Renal cortex interstitium (tissue), 11 donors: ENCODE measurements around the gene PODN. TPM values are rescaled to one million over a fixed set of nuclear protein-coding genes. Genes with fewer than 3 reads are reported as not detected.

Source experiments
- DNase-seq, 11 donors: peaks; one replicate each; pipeline ENCODE4 v3.0.0-alpha.2; 2013; ENCODE audit warnings: low read depth in 9 of 11, low spot score in 4 of 11; ENCODE audit errors: extremely low read depth in 1 of 11
- polyA plus RNA-seq, 3 donors: library from polyadenylated mRNA; unstranded; fragments of 120-200 nt; gene quantifications; one replicate each; pipeline ENCODE4 v1.2.1, GENCODE V29; 2013; ENCODE audit not compliant: insufficient read length in 3 of 3

PODN gene
- polyA plus RNA-seq, 3 donors: 1.1 to 2.6 (median 2.6) TPM

DNA sequence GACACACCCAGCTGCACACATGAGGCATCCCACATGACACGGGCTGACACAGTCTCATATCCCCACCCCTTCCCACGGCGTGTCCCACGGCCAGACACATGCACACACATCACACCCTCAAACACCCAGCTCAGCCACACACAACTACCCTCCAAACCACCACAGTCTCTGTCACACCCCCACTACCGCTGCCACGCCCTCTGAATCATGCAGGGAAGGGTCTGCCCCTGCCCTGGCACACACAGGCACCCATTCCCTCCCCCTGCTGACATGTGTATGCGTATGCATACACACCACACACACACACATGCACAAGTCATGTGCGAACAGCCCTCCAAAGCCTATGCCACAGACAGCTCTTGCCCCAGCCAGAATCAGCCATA lies 22.6 kb downstream of the PODN start:
- DNase-seq: no peak

DNA sequence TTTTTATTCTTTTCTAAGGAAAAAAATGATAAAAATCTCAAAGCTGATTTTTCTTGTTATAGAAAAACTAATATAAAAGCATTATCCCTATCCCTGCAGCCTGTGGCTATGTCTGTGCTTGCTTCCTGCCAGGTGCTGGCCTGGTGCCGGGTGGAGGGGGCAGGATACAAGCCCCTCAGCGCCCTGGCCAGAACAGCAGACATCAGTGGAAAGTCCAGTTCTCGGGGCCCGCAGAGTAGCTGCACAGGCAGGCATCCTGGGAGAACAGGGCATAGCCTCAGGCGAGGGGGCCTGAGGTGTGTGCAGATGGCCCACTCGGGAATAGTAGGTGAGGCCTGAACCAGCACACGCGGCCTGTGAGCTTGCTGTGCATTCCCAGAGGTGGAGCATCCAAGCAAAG lies 23.4 kb downstream of the PODN start:
- DNase-seq: no peak

DNA sequence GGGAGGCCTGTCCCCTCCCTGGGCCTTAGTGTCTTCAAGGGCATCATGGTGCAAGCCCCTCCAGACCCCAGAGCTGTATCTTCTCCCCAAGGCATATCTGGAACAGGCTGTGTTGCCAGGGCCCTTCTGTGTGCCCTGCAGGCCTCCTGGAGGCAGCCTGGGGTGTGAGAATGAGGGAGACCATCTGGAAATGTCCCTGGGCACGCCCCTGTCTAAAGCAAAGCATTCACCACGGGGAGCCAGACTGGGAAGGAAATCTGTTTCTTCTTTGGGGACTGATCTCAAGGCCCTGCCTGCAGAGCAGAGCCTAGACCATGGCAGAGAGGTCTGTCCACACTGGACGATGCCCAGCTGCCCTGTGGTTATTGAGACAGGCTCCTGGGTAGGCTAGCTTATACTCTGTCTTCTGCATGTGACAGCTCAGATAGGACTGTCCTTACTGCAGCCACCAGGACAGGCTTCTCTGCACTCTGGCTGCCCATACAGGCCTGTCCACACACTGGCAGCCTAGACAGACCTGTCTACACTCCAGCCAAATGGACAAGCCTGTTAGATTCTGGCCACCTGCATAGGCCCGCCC lies 24.6 kb downstream of the PODN start:
- DNase-seq: no peak

DNA sequence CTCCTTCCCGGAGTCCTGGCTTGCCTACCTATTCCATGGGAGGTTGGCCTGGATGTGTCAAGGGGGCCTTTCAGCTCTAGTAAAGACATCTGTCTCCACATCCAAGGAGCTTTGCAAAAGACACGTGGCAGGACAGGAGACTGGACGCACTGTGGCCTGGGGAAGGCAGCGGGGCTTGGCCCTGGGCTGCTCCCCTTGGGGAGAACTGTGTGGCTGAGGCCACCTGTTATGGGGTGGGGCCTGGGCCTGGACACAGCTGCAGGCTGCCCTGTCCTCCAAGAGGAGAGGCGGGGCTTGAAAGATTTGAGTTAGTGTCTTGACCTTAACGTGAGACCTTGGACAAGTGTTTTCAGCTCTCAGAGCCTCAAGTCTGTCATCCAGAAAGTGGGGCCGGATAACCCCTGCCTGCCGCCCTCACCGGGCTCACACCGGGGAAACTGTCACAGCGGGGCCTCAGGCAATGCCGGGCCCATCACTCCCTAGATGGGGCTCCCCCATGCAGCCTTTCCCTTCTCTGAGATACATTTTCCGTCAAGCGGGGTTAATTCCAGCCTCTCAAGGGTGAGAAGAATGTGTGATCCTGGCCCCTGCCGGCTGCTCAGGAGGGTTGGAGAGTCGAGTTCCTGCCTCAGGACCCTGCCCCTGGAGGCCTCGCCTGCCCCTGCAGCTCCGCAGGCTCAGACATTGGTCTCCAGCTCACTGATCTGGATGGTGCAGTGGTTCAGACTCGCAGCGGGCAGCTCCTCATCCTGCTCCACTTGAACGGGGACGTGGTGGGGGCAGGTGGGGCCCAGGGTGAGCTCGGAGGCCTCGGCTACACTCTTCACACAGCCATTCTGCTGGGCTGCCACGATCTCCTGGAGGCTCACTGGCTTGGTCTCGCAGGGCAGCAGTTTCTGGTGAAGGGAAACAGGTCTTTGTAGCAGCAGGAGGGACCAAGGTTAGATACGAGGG lies 25.6 kb downstream of the PODN start:
- DNase-seq: no peak

DNA sequence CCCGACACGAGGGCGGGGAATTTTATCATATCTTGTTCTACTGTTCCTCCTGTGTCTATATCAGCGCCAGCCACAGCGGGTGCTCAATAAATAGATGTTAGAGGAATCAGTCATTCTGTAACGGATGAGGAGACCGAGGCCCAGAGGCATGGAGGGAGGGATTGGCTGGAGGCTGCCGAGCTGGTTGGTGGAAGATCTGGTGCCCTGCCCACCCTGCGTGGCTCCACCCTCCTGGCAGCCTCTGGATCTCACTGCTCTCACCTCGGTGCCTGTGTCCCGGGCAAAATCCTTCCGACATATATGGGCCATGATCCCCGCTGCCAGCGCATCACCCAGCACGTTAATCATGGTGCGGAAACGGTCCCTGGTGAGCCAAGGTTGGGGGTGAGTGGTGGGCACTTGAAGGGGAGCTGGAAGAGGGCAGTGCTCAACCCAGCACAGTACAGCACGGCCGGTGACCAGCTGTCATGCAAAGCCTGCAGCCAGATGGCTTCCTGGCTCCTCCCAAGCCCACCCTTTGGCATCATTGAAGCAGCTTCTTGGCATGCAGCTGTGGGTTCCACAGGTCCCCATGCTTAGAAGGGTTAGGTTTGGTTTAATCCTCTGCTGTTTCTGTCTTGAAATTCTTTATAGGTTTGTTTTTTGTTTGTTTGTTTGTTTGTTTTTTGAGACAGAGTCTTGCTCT lies 26.7 kb downstream of the PODN start:
- DNase-seq: no peak

DNA sequence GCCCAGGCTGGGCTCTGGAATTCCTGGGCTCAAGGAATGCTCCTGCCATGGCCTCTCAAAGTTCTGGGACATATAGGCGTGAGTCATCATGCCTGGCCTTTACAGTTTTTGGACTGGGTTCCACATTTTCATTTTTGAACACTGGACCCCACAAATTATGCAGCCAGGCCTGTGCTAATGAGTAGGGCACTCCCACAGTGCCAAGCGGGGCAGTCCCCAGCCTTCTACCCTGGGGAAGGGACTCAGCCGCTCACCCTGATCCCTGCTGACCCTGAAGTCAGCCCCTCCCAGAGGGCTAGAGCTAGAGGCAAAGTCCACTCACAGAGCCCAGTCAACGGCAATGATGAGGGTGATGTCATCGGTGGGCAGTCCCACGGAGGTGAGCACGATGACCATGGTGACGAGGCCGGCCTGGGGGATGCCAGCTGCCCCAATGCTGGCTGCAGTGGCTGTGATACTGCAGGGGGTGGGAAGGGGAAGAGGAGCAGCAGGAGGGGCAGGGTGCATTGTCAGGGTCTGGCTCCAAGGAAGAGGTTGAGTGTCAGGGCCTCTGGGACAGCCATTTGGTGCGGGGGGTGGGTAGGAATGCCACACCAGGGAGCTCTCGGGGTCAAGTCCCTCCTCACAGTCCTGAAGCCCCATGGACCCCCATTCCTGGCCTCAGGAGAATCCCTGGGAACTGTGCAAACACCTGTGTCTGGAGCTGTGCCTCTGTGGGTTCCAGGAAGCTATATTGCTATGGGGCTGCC lies 27.6 kb downstream of the PODN start:
- DNase-seq: peak in 1 of 11 donors; percentile 29

DNA sequence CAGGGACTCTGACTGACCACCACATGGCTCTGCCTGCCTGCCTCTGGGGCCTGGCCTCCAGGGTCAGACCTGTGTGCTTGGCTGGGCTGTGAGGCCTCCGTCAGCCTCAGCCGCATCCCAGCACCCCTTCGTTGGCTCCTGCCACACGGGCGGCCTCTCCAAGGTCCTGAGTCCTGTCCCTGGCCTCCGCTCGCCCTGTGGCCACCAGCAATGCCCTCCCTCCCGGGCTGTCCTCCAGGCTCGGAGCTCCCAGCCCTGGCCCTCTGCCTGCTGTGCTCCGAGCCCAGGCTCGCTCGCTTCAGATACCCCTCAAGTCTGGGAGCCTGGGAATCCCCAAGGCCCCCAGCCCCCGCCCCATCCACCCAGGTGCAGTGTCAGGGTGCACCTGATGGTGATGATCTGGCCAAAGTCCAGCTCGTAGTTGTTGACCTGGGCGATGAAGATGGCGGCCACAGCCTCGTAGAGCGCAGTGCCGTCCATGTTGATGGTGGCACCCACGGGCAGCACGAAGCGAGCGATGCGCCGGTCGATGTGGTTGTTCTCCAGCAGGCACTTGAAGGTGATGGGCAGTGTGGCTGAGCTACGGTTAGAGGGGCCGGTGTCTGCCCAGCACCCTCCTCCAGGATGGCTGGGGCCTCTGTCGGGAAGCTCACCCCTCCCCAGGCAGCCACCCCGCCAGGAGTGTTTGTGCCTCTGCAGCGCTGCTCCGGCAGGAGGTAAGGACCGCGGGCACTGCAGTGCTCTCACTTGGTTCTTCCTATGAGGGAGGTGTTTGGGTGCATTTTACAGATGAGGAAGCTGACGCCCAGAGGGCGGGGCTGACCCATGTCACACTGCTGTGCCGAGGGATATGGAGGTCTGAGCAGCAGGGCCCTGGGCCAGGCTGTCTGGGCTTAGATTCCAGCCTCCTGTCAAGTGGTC lies 28.5 kb downstream of the PODN start:
- no peak for DNase-seq

DNA sequence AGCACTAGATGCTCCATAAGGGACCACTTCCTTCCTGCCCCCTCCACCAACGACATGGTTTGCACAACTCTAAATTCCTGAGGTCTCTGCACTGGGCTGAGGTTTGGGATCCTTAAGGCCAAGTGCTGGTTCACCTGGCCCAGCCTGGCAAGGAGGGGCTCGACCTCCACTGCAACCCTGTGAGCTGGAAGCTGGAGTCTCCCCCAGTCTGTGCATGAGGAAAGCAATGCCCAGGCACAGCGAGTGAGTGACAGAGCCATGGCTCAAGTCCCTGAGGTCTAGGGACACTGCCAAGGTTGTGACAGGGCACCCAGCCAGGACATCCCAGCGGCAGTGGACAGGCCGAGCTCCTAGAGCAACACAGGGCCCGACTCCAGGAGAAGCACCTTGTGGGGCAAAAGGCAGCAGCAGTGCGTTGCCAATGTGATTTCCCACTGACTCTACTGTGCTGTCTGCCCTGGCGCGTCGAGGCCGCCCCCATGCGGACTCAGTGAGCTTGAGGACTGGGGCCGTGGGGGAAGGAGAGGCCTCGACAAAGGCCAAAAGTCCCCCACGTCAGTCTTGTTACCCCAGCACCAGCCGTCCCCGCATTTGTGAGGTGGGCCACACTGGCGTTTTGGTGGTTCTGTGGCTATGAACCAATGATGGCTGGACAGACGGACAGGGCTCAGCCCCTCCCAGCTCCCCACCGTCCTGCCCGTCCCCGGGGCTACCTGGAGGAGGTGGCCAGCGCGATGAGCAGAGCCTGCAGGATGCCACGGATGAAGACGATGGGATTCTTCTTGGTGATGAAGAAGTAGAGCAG lies 30.0 kb downstream of the PODN start:
- DNase-seq: no peak

DNA sequence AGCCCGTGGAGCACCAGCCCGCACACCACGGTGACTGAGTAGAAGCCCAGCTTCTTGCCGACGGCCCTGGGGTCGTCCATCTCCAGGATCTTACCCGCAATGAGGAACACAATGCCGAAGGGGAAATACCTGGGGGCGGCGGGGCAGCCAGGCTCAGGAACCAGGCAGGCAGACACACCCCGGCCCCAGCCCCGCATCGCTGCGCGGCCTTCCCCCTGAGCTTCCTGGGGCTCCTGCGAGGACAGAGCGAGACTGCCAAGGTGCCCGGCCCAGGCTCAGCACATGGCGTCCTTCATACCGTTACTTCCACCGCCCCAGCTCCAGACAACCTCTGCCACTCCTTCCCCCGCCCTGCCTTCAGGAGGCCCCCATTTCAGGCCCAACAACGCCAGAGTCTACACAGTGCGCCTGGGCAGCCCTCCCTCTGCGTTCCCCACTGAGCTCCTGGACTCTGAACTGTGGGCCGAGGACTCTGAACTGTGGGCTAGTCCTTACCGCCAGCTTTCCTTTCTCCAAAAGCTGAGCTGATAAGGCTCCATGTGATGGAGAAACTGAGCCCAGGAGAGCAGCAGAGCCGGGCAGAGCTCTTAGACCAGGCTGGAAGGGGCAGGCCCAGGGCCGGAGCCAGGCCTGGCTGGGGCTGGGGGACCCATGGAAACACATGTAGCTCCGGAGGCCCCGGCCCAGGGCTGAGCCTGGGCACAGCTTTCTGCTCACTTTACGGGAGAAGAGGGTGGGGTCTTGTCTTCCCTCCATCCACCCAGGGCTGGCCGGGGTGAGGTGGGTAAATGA lies 30.8 kb downstream of the PODN start:
- DNase-seq: no peak

DNA sequence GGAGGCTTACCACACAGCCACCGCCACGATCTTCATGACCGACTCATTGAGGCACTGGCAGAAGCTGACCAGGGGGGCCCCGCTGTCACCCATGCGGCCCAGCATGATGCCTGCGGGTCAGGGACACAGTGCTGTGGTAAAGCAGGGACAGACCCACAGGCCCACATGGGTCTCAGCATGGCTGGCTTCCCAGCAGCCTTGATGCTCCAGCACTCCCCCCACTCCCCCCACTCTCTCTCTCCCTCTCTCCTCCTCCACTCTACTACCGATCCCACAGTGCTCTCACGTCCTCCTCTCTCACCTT lies 31.4 kb downstream of the PODN start:
- DNase-seq: no peak

DNA sequence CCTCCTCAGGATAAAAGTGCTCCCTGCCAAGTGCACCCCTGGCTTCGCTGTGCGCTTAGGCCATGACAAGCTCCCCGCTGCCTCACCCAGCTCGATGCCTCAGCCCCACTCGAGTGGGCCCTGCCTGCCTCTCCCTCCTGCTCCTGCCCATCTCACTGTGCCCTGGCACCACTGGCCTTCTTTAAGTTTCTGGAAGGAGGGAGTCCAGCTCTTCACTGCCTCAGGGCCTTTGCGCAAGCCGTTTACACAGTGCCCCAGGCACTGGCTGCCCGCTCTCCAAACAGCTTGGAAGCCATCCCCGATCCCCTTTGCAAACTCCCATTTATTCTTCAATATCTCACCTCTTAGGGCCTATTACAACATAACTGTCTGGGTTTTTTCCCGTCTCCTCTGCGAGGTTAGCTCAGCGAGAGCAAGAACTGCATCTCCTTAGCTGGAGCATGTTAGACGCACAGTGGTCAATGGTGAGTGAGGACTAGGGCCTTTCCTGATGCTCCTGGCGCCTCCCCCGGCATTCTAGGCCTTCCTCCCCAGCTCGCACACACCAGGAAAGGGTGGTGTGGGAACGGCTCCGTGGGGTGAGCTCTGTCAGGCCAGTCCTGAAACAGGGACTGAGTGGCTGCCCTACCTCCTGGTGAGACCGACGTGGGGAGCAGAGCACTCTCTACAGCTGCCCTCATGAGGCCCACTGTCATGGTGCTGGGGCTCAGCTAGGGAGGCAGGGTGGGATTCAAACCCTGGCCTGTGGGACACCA lies 31.9 kb downstream of the PODN start:
- DNase-seq: no peak

DNA sequence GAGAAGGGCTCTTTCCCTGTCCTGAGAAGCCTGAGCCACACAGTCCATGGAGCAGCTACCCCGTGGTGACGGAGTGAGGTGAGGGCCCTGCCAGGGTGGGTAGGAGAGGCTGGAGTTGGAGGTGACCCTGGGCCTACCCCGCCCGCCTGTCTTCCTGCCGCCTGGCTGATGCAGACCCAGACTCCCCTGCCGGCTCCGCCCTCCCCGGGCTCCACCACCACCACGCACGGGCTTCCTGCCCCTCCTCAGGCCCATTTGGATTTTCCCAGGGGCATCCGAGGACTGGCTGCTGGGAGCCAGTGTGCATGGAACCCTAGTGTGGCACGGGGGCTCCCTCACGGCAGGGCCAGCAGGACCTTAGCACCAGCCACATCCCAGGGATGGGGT lies 32.5 kb downstream of the PODN start:
- DNase-seq: no peak

DNA sequence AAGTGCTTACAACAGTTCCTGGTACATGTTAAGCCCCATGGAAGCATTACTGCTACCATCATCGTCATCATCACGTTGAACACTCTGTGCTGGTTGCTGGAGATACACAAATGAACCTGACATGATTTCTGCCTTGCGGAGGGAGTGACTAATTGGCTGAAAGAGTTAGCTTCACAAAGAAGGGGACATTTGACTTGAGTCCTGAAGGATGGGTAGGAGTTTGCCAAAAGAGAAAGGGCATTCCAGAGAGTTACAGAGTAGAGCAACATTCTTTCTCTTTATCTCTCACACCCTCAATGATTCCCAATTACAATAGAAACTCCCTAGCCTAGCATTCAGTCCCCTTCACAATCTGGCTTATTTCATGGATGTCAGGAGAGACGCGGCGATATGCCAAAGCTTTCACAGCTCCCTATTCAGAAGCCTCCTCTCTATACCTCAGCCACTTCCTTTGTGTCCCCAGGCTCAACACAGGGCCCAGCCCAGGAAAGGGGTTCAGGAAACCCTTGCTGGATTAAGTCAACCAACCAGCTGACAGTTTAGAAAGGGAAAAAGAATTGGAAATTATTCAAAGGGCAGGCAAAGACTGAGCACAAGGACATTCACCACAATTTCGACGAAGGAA lies 42.4 kb downstream of the PODN start:
- no peak for DNase-seq

DNA sequence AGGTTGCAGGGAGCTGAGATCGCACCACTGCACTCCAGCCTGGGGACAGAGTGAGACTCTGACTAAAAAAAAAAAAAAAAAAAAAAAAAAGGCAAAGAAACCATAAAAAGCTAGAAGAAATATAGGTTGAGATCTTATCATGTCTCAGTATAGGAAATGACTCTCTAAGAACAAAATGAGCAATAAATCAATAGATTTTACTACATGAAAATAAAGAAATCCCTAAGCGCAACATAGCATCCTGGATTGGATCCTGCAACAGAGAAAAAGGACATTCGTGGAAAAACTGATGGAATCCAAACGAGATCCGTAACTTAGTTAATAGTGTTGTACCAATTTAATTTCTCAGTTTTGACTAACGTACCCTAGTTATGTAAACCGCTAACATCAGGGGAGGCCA lies 45.1 kb downstream of the PODN start:
- DNase-seq: no peak

DNA sequence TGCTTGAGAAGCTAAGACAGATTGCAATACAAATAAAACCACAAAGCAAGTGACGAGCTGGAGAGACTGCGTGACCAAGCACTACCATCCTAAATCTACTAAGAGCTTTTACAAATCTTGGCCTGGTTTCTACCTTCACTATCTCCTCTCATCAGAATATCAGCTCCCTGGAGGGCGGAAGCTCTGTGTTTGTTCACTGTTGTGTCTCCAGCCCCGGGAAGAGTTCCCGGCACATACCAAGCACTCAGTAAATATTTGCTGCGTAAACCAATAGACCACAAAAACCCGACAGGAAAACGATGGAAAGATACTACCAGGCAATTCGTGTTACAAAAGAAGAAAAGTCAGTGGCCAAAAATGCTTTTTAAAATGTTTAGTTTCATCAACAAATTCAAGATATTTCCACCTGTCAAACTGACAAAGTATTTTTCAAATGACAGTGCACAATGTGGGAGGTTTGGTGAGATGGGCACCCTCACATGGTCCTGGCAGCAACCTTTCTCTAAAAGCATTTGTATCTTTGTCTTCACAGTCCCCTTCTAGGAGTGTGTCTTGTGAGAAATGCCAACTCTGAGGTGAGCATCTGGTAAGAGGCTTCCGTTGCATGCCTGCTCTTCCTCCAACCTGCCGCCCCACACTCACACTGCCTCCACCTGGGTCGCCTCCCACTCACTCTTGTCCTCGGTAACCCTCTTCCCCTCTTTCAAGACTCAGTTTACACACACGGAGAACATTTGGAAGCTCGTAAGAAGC lies 45.7 kb downstream of the PODN start:
- no peak for DNase-seq
